NB4 (cell line): Measurements from ENCODE around the gene SHISA4.

Source experiments
- MYC ChIP-seq: IDR thresholded peaks from 2 replicates; pipeline ENCODE4 v1.6.1; 2011; ENCODE audit warnings: low read depth, low read length
- POLR2A ChIP-seq: IDR thresholded peaks from 2 replicates; pipeline ENCODE4 v1.6.1; 2011; ENCODE audit warnings: mild to moderate bottlenecking; ENCODE audit not compliant: insufficient read length; ENCODE audit errors: extremely low read depth
- TF ChIP-seq, protein P1 (sequence below): IDR thresholded peaks from one replicate; pipeline ENCODE4 v1.5.1; 2012; ENCODE audit warnings: low read depth, low read length

DNA sequence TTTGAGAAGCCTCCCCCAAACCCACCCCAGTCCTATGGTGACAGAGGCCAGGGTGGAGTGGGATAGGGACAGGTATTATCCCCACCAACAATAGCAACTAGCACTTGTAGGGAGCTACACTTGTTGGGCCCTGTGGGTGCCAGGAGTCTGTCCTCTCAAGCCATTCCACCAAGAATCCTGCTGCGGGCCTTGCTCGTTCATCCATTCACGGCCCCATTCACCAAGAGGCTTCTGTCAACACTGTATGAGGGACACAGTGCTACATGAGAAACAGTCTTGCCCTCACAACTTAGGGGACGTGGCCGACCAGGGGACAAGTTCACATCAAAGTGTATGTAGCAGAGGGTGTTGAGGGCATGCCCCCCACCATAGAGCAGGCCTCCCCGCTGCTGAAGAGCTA lies 18.9 kb downstream of the SHISA4 start:
- TF ChIP-seq, protein P1, sequence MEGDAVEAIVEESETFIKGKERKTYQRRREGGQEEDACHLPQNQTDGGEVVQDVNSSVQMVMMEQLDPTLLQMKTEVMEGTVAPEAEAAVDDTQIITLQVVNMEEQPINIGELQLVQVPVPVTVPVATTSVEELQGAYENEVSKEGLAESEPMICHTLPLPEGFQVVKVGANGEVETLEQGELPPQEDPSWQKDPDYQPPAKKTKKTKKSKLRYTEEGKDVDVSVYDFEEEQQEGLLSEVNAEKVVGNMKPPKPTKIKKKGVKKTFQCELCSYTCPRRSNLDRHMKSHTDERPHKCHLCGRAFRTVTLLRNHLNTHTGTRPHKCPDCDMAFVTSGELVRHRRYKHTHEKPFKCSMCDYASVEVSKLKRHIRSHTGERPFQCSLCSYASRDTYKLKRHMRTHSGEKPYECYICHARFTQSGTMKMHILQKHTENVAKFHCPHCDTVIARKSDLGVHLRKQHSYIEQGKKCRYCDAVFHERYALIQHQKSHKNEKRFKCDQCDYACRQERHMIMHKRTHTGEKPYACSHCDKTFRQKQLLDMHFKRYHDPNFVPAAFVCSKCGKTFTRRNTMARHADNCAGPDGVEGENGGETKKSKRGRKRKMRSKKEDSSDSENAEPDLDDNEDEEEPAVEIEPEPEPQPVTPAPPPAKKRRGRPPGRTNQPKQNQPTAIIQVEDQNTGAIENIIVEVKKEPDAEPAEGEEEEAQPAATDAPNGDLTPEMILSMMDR = no peak
- no peak for TF ChIP-seq POLR2A
- no peak for TF ChIP-seq MYC
